GM18868 (cell line): ENCODE results near the gene SMIM41.

Experiments used
- ATAC-seq: cut with Tn5 transposase; IDR thresholded peaks from one replicate; pipeline ENCODE4 v1.9.1; 2021; ENCODE audit warnings: mild to moderate bottlenecking, moderate library complexity; ENCODE audit not compliant: unreplicated experiment

Gene SMIM41

GRCh38 chr12:52145228-52146088, 66.0 kb downstream of the SMIM41 start:
- ATAC-seq = no peak

- no peak for ATAC-seq
These were observed 66.8 kb downstream of the SMIM41 start for GRCh38 chr12:52146089-52146821.

DNA sequence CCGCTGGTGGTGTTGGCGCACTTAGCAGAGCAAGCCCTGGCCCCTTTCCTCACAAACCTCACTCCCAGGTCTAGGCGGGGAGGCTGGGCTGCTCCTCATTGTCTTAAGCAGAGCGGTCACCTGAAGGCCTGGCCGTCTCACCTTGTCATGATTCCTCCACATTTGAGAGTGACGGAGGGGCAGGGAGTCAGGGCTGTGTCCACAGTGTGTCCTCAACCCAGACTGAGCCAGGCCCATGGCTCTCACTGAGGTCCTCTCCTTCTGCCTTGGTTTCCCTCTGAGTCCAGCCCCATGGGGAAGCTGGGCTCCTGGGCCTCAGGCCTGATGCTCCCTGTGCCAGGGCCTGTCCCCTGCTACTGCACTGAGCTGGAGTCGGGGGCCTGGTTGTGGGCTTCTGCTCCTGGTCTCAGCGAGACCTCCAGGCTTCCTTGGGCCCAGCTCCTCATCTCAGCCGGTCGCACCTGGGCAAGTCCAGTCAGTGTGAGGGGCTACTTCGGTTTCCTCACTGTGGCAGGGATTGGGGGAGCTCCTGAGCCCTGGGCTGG, 67.4 kb downstream of the SMIM41 start:
- ATAC-seq = no peak

DNA sequence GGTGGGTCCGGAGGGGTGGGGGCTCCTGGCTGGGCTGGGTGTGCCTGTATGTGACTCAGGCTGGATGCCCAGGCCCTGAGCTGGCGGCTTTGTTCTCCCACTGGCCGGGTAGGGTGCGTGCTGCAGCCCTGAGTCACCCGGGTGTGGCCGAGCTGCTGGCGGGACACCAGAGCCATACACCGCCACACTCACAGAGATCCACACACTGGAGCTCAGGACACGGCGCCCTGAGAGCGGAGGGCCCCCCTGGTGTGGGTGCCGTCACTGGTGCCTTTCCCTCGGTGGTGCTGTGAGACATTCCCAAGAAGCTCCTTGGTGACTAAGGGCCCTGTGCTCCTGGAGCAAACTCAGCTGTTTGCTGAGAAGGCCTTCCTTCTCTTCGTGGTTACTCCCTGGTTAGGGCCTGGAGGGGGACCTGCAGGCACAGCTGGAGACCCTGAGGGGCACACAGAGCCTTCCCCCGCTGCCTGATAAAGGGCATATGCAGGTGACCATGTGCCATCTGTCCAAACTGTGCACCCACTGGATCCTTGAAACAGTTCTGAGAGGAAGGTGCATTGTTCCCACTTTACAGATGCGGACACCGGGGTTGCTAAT, 68.0 kb downstream of the SMIM41 start:
- ATAC-seq = no peak

GRCh38 chr12:52147964-52148463, 68.5 kb downstream of the SMIM41 start:
- ATAC-seq = no peak

DNA sequence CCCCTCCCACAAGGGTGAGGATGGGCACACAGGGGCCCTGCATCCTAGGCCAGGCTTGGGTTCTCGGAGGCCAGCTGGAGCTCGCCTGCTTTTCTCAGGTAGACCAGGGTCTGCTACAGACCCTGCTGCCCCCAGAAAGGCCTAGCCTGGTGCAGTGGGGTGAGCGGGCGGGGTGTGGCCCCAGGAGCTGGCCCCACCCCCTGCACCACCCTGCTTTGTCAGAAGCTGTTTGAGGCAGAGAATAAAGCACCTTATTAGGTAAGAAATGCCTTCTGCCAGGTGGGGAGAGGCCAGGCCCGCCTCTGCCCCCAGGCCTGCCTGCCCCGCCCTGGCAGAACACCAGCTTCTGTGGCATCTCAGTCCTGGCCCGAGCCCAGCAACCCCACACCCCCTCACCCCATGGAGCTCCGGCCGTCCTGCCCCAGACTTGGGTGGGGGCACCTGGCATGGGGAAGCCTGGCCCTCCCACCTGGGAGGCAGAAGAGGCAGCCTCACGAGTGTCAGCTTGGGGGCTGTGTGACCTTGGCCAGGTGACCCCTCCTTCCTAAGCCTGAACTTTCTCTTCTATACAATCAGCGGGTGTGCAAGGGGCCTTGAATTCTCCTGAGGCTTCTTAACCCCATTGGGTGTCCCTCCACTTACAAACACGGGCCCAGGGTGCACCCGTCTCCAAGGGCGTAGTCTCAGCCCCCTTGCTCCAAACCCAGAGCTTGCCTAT, 69.1 kb downstream of the SMIM41 start:
- ATAC-seq = no peak

DNA sequence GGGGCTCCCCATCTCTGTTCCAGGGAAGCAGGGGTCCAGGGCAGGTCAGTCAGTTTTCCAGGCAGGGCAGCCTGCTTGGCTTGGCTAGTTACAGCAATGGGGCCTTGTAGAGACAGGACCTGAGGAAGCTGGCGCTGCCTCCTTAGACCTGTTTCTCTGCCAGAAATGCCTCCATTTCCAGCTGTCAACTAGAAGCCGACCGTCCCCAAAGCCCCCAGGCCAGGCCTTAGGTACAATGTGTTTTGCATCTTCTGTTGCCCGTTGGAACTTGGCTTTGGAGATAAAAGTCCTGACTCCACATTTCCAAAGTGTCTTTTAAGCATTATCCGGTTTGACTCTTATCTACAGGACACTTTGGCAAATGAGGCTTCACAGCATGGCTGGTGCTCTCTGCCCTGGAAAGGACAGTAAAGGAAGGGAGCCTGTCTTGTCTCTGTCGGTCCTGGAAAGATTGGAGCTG, 69.7 kb downstream of the SMIM41 start:
- ATAC-seq = no peak

DNA sequence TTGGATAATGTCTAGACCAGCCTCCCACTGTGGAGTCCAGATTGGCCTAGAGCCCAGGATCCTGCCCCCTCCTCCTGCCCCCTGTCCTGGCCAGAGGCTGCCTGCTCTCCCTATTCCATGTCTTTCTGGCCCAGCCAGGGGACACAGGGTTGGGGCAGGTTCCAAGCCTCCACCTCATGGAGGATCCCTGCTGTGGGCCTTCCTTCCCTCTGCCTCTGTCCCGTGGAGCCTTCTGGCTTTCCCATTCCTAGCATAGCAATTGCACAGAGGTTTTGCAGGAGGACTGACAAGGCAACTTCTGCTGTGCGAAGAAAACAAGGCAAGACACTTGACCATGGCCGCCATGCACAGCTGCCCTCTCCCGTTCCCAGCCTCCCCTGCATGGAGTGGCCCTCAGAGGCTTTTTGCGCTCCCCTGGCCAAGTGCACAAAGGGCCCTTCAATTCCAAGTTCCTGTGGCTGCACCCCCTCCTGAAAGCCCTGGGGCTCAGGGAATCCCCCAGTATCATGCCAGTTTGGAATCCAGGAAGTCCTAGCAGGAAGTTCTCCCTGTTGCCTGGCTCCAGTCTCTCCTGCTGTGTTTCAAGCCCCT, 70.2 kb downstream of the SMIM41 start:
- no peak for ATAC-seq

GRCh38 chr12:52151153-52151836, 71.8 kb downstream of the SMIM41 start:
- no peak for ATAC-seq

DNA sequence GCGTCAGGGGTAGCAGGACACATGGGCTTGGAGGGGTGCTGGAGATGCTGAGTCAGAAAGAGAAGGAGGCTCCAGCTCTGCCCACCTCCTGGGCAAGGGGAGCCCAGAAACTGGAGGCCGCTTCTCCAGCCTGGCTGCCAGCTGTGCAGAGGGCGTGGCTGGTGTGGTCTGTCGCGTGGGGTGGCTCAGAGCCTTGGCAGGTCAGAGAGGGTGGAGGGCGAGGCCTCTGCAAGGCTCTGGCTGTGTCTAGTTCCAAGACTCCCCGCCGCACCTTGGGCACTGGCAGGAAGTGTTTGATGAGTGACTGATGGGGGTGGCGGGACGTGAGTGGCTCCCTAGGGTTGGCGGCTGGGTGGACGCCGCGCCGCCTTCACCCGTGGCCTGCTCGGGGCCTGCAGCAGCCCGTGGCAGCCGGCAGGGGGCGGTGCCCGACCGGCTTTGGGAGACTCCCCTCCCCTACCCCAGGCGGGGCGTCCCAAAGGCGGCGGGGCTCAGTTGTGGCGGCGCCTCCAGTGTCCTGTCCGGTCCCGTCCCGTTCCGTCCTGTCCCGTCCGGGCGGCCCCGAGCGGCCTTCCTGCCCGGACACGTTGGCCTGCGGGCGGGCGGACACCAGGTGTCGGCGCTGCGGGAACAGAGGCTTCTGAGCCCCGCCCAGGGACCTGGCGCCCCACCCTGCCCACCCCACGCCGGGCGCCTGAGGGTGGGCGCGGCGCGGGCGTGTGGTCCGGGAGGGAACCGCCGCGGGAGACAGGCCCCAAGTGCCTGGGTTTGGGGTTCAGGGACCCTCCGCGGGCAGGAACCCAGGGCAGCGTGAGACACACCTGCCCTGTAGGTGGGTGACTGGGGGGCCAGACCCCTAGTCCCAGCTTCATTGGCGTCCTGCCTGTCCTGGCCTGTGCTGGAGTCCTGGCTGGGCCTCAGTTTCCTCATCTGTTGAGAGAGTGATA, 72.6 kb downstream of the SMIM41 start:
- ATAC-seq = no peak

GRCh38 chr12:52152905-52153317, 73.4 kb downstream of the SMIM41 start:
- no peak for ATAC-seq

GRCh38 chr12:52155048-52155868, 75.8 kb downstream of the SMIM41 start:
- ATAC-seq = no peak

DNA sequence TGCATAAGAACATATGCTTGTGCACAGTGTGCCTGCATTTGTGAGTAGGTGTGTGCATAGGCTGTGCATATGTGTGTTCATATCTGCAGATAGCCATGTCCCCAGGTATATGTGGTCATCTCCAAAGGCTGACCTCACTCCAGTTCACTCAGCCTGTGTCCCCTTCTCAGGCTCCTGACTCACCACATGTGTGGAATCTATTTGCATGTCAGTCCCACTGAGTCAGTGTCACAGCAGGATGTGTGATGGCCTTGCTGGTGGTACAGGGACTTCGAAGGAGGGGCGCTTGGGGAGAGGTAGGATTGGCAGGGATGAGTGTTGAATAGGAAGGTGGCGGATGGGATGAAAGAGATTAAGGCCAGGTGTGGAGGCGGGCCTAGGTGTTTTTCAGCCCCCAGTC, 76.8 kb downstream of the SMIM41 start:
- ATAC-seq = no peak

- no peak for ATAC-seq
These were observed 77.5 kb downstream of the SMIM41 start for GRCh38 chr12:52156757-52157565.

- ATAC-seq = no peak
These were observed 78.2 kb downstream of the SMIM41 start for GRCh38 chr12:52157566-52158150.
